DMS153 (cell line): Measurements from ENCODE around the gene HSD17B8.
"Not testable (repeated sequence)": the region's sequence is repeated elsewhere in the genome, so short reads cannot be mapped to it uniquely, and the experiment has no call there.

Source experiments
- DNase-seq: peaks from one replicate; lab custom pipeline; 2025; lab: John Stamatoyannopoulos, UW

HSD17B8 gene

GRCh38 chr6:33207552-33208090 is 3.2 kb downstream of the HSD17B8 start:
- no peak for DNase-seq

DNA sequence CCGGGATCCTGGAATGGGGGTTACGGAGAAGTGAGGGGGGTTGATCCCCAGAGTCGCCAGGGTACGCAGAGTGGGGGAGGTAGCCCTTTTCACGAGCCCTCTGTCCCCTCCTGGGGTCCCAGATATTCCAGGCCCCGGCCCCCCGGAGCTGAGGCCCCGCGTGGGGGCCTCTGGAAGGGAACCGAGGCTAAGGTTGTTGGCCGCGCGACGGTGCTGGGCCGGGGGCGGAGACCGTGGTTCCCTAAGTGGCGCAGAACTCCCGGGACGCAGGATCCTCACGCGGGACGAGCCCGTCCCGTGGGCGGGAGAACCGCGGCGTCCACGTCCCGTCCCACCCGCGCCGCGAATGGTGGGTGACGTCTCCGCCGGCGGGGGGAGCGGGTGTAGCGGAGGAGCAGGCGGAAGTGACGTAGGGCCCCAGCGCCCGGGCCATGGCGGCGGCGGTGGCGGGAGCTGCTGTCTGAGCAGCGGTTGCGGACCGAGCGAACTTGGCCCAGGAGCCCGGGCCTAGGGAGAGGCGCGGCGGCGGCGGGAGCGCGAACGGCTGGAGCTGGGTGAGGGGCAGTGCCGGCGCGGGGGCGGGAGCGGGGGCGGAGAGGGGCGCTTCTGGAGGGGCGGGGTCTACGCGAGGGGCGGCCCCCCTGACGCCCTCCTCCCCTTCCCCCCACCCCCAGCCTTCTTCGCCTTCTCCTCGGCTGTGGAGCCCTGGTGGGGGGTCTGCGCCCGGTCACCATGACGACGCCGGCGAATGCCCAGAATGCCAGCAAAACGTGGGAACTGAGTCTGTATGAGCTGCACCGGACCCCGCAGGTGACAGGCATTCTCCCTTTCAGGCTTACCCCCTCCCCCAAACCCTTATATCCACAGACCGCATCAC is 3.9 kb downstream of the HSD17B8 start, which contains the start of gene RING1:
RING1 (plus strand) TSS at position 410 of the 877 bp plus-strand sequence; CDS start at position 733, 323 bp downstream.
- peak; percentile 3 for DNase-seq

- DNase-seq = no peak
Observed at GRCh38 chr6:33209856-33210255, 5.4 kb downstream of the HSD17B8 start.

GRCh38 chr6:33211136-33211535 is 6.7 kb downstream of the HSD17B8 start:
- no peak for DNase-seq

- DNase-seq = no peak
Observed at GRCh38 chr6:33211666-33212422, 7.4 kb downstream of the HSD17B8 start.

DNA sequence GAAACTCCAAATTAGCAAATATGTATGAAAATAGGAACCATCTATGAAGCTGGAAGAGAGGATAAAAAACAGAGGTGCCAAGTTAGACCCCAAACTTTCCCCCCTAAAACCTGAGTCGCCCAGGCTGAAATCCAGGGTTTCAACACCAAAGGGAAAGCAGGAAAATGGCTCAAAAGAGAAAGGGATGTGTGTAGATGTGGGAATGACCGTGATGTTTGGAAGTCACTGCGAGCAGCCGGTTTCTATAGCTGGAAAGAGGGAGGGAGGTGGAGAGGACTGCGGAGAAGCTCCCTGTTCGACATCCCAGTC is 8.4 kb downstream of the HSD17B8 start:
- no peak for DNase-seq

- DNase-seq = no peak
Observed at GRCh38 chr6:33213166-33213988, 8.9 kb downstream of the HSD17B8 start.

DNA sequence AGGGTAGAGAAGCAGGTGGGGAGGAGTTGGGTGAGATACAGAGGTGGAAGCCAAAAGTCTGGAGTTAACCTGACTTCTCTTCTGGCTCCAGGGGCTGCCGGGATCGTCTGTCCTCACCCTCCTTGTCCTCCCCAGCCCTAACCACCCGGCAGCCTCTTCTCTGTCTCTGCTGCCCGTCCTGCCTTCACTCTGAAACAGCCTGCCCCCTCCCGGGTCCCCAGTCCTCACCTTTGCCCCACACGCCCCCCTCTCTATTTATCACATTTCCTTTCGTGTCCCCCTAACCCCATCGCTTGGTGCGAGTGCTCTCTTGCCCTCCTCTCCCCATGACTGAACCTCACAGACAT is 9.5 kb downstream of the HSD17B8 start:
- no peak for DNase-seq

DNA sequence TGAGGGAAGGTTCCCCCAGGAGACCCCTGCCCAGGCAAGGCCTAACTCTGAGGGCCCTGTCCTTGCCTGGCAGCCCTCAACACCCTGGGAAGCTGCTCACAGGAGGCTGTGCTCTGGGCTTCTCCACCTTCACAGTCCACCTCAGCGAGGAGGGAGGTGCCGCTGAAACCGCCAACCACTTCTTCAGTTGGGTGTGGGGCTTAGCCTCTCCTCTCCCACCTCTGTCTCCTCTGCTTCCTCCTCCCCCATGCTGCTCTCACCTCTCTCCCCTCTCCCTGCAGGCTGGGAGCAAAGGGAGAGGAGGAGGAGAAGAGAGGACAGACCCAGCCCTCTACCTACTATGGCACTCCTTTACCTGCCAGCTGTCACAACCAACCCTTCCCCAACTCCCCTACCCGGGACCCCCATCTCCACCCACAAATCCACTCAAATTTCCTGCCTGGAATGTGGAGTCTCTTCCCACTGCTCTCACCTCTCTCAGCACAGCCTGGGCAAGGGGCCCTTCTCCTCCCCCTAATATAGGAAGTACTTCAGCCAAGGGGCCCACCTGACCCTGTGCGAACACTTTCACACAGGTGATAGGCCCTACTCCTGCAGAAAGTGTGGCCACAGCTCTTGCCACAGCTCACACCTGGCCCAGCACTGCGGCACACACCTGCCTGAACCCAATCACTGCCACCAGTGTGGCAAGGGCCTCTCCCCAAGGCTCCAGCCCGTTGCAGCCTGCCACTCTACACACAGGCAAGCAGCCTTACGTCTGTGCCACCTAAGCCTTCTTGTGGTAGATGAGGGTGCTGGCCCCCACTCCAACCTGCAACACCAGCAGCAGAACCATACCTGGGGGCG is 11.0 kb downstream of the HSD17B8 start:
- DNase-seq = no peak

GRCh38 chr6:33216117-33216649 is 11.7 kb downstream of the HSD17B8 start:
- DNase-seq = no peak

DNA sequence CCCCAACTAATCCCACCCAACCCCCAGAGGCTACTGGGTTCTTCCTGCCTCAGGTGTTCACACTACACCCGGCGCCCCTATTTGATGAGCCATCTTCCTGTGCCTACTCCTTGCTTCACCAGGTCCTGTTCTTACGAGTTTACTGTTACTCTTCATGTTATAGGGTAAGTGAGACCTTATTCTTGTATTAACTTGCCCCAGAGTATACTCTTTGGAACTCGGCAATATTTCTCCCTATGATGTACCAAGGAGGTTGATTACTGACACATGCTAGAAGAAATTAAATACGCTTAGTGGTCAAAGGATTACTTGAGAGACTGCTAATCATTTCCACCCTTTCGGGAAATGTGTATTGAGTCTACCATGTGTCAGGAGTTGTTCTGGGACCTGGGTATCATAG is 12.8 kb downstream of the HSD17B8 start:
- no peak for DNase-seq

DNA sequence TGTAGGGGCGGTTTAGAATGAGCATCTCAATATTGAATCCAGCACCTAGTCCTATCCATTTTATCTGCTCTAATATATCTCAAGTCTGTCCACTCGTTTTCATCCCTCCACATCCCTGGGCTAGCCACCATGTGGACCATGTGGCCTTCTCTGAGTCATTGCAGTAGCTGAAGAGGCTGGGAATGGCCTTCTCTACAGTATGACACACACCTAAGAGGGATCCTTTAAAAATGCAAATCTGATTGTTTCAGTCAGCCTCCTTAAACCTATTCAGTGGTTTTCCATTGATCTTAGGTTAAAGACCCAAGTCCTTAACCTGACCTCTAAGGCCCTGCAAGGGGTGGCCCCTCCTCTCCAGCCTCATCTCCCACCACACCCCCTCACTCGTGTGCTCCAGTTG is 13.2 kb downstream of the HSD17B8 start:
- no peak for DNase-seq

DNA sequence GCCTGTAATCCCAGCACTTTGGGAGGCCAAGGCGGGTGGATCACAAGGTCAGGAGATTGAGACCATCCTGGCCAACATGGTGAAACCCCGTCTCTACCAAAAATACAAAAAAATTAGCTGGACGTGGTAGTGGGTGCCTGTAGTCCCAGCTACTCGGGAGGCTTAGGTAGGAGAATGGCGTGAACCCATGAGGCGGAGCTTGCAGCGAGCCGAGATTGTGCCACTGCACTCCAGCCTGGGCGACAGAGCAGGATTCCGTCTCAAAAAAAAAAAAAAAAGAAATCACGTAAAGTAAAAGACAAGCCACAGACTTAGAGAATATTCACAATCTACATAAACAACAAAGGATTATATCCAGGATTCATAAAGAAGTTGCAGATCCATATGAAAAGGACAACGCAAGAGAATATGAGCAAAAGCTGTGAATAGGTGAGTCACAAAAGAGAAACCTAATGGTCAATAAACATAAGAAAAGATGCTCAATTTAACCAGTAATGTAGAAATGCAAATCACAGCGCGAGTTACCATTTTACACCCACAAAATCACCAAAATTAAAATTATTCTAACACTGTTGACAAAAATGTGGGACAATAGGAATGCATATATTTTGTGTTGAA is 22.2 kb downstream of the HSD17B8 start:
- not testable (repeated sequence) for DNase-seq

GRCh38 chr6:33235221-33235634 is 30.8 kb downstream of the HSD17B8 start:
- no peak for DNase-seq

DNA sequence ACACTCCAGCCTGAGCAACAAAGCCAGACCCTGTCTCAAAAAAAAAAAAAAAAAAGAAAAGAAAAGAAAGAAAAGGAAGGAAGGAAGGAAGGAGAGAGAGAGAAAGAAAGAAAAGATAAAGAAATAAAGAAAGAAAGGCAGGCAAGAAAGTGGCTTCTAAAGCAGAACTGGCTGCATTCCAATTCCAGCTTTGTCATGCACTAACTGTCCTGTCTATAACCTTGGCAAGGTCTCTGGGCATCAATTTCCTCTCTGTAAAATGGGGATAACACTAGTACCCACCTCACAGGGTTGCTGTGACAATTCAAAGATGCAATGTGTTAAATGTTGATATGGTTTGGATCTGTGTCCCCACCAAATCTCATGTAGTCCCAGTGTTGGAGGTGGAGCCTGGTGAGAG is 31.9 kb downstream of the HSD17B8 start:
- no peak for DNase-seq

DNA sequence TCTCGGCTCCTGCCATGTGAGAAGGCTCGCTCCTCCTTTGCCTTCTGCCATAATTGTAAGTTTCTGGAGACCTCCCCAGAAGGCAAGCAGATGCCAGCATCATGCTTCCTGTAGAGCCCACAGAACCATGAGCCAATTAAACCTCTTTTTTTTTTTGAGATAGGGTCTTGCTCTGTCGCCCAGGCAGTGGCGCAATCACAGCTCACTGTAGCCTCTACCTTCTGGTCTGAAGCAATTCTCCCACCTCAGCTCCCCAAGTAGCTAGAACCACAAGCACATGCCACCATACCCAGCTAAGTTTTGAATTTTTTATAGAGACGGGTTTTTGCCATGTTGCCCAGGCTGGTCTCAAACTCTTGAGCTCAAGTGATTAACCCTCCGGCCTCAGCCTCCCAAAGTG is 32.4 kb downstream of the HSD17B8 start:
- no peak for DNase-seq

DNA sequence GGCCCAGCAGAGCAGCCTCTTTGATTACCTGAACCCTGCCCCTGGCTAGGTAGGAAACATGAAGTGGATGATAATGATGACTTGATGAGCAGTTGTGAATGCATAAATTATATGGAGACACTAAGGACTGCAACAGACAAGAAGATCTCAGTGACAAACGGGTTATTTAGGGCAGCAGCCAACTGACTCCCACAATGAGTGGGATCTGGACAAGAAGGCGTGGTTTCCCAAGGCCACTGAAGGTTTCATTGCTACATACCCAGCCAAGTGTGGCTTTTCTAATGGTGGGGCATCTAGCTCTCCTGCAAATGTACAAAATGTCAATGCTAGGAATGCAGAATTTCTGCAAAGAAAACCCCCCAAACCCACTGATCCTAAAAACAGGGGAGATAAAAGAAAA is 33.3 kb downstream of the HSD17B8 start:
- DNase-seq = no peak

GRCh38 chr6:33241968-33242367 is 37.5 kb downstream of the HSD17B8 start:
- DNase-seq = no peak

- DNase-seq = no peak
Observed at GRCh38 chr6:33243476-33243875, 39.0 kb downstream of the HSD17B8 start.

- peak; percentile 54 for DNase-seq
Observed at GRCh38 chr6:33247977-33248642, 43.7 kb downstream of the HSD17B8 start.
